ENCODE results near the gene DNAJC8.

Gene DNAJC8

DNA sequence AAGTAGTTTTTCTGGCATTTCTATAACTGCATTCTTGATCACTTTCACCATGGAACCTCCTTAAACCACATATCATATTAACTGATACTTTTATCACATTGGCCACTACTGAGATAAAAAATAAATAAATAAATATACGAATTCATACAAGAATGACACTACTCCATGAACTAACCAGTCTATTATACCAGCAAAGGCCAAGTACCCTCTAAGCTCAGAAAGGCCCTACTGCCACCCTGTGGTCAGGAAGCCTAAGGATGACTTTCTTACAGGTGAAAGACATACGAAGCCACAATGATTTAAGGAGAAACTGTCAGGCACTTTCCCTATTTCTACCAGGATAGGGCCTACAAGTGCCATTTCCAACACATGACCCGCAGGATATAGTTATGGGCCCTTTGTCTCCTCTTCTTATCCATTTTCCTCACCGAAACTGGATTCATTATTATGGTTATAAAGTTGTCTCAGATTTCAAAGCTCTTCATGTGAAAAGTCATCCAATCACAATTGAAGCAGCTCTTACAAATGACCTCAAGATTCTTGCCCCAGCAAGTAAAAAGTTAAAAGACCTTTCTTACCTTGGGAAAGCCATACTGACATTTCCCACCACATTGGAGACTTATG lies 23.9 kb downstream of the DNAJC8 start:
- POLR2A ChIA-PET: interaction anchor here (0.6 to 1.5 kb wide), 5 partner anchors 27 to 352 kb away, joined by 3 to 5 read pairs (median 4); partner anchors contain the start of genes ATP5IF1 and EYA3
- H3K4me1 ChIP-seq (ENCODE audit: control insufficient read depth, insufficient read depth, low read length): no peaks in the 10 kb centered on the region
- H3K4me3 ChIP-seq (ENCODE audit: low read depth, low read length): no peak overlapping the region
- peaks cover 51 to 89% of the 10 kb centered on the region in 2 experiments for H3K36me3 ChIP-seq (ENCODE audit: control insufficient read depth in 2 of 2, insufficient read depth in 1 of 2, low read length in 2 of 2)
- TF ChIP-seq SCRT1 (tag by site-specific recombination; IDR thresholded peaks at IDR 0.05; ENCODE audit: borderline replicate concordance) (peak; percentile 43; the same call in 1 of the 2 replicates), ZNF521 (tag by site-specific recombination; IDR thresholded peaks at IDR 0.05) (no peak), ZNF654 (tag by site-specific recombination; IDR thresholded peaks at IDR 0.05; ENCODE audit: low read depth) (peak; percentile 74), PRDM1 (tag by site-specific recombination; IDR thresholded peaks at IDR 0.05) (peak; percentile 96), ZNF660 (tag by site-specific recombination; IDR thresholded peaks at IDR 0.05) (peak; percentile 64; the same call in 1 of the 2 replicates), SCRT2 (tag by site-specific recombination; IDR thresholded peaks at IDR 0.05) (peak; percentile 47), ZNF501 (tag by site-specific recombination; IDR thresholded peaks at IDR 0.05) (no peak), REPIN1 (tag by site-specific recombination; IDR thresholded peaks at IDR 0.05; ENCODE audit: low read depth) (peak; percentile 34; the same call in 1 of the 2 replicates)
- TF ChIP-seq, protein P1, sequence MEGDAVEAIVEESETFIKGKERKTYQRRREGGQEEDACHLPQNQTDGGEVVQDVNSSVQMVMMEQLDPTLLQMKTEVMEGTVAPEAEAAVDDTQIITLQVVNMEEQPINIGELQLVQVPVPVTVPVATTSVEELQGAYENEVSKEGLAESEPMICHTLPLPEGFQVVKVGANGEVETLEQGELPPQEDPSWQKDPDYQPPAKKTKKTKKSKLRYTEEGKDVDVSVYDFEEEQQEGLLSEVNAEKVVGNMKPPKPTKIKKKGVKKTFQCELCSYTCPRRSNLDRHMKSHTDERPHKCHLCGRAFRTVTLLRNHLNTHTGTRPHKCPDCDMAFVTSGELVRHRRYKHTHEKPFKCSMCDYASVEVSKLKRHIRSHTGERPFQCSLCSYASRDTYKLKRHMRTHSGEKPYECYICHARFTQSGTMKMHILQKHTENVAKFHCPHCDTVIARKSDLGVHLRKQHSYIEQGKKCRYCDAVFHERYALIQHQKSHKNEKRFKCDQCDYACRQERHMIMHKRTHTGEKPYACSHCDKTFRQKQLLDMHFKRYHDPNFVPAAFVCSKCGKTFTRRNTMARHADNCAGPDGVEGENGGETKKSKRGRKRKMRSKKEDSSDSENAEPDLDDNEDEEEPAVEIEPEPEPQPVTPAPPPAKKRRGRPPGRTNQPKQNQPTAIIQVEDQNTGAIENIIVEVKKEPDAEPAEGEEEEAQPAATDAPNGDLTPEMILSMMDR (tag by site-specific recombination; IDR thresholded peaks at IDR 0.05): 0 out of 2 replicates have a peak, but pooled peaks have one; percentile 28
- CTCF ChIA-PET: interaction anchor here (0.5 to 3.9 kb wide), 24 partner anchors 9 to 989 kb away, joined by 3 to 90 read pairs (median 3); partner anchors contain the start of genes ATP5IF1 and EYA3
- H3K9me3 ChIP-seq (ENCODE audit: control insufficient read depth, insufficient read depth, low read depth, low read length): no peaks in the 10 kb centered on the region
- no peak overlapping the region for H3K27ac ChIP-seq (ENCODE audit: extremely low read depth, low read depth, low read length)

DNA sequence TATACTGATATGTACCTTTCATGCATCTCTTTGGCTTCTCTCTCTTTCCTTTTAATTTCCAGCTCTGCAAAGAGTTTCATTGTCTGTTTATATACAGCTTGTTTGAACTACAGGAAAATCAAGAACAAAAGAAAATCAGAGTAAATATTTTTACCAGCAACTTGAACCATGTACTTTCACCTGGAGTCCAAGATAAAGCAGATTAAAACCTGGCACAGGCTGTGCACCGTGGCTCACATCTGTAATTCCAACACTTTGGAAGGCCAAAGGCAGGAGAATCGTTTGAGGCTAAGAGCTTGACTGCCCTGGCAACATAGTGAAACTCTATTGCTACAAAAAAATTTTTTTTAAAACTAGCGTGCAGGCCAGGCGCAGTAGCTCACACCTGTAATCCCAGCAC lies 27.6 kb downstream of the DNAJC8 start:
- Histone ChIP-seq H3K9me3 (ENCODE audit: control insufficient read depth, insufficient read depth, low read depth, low read length) (no peaks in the 10 kb centered on the region), H3K36me3 (ENCODE audit: control insufficient read depth in 2 of 2, insufficient read depth in 1 of 2, low read length in 2 of 2) (peaks cover 56 to 88% of the 10 kb centered on the region in 2 experiments), H3K27ac (ENCODE audit: extremely low read depth, low read depth, low read length) (no peak overlapping the region), H3K4me1 (ENCODE audit: control insufficient read depth, insufficient read depth, low read length) (no peaks in the 10 kb centered on the region), H3K4me3 (ENCODE audit: low read depth, low read length) (no peak overlapping the region)
- TF ChIP-seq, protein P2, sequence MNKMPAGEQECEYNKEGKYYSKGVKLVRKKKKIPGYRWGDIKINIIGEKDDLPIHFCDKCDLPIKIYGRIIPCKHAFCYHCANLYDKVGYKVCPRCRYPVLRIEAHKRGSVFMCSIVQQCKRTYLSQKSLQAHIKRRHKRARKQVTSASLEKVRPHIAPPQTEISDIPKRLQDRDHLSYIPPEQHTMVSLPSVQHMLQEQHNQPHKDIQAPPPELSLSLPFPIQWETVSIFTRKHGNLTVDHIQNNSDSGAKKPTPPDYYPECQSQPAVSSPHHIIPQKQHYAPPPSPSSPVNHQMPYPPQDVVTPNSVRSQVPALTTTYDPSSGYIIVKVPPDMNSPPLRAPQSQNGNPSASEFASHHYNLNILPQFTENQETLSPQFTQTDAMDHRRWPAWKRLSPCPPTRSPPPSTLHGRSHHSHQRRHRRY (tag by site-specific recombination; IDR thresholded peaks at IDR 0.05): no peak
- TF ChIP-seq GLIS1 (tag by site-specific recombination; IDR thresholded peaks at IDR 0.05) (no peak), OSR2 (tag by site-specific recombination; IDR thresholded peaks at IDR 0.05) (no peak), ZNF423 (tag by site-specific recombination; IDR thresholded peaks at IDR 0.05) (no peak), ZNF354C (tag by site-specific recombination; IDR thresholded peaks at IDR 0.05; ENCODE audit: borderline replicate concordance, low read depth) (no peak), ZNF10 (tag by site-specific recombination; IDR thresholded peaks at IDR 0.05) (no peak), KLF1 (tag by site-specific recombination; IDR thresholded peaks at IDR 0.05) (no peak), ZNF23 (tag by site-specific recombination; IDR thresholded peaks at IDR 0.05; ENCODE audit: borderline replicate concordance) (no peak), ZNF112 (tag by site-specific recombination; IDR thresholded peaks at IDR 0.05) (no peak), MEIS1 (CRISPR knock-in tag; IDR thresholded peaks at IDR 0.05; ENCODE audit: borderline replicate concordance) (no peak), ZNF76 (tag by site-specific recombination; IDR thresholded peaks at IDR 0.05; ENCODE audit: borderline replicate concordance, low read depth) (no peak)
- CTCF ChIA-PET: interaction anchor here (1.2 to 1.3 kb wide), 2 partner anchors 9 to 113 kb away, joined by 3 to 7 read pairs; no protein-coding TSS in a partner anchor
- POLR2A ChIA-PET: no interaction called here
